ENCODE measurements around the gene MIF4GD.
"Not testable (repeated sequence)": the region's sequence is repeated elsewhere in the genome, so short reads cannot be mapped to it uniquely, and the experiment has no call there.

The MIF4GD gene

GRCh38 chr17:75261336-75262111 lies 9.5 kb downstream of the MIF4GD start, which contains the start of the genes GGA3 and MRPS7:
Gene GGA3 (minus strand): TSS chr17:75261606. CDS start chr17:75261587, 19 bp downstream.
Gene MRPS7 (plus strand): TSS chr17:75261879. CDS start chr17:75261901, 22 bp downstream.
- in situ Hi-C loops (cut with MboI; ENCODE audit: low sequenced_read_pairs) = no loop called here

DNA sequence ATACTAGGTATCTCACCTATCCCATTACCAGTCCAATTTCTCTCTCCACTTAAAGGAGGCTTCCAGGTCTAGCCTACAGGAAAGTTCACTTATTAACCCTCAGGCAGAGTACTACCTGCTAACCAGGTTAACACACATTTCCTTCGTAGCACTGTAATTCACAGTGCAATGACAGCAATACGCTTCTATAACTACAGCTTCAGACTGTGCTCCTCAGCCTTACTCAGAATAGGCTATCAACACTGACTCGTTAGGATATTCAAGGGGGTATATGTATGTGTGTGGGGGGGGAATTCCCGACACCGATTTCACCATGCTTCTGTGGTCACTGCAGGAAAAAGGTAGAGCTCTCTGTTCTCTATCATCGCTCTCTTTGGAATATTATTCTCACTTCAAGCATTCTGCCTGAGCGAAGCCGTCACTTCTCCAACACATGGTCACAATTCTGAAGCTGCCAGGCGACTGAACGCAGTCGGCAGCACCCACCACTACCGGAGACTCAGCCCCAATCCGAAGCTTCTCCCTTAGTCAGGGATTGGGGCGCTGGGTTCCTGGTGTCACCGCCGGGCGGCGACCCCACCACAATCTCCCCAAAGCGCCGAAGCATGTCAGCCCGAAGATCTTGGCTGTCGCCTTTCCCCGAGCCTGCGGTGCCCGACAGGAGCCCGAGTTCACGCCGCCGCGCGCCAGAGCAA lies 10.2 kb downstream of the MIF4GD start:
- in situ Hi-C loops (cut with MboI; ENCODE audit: low sequenced_read_pairs) = no loop called here

DNA sequence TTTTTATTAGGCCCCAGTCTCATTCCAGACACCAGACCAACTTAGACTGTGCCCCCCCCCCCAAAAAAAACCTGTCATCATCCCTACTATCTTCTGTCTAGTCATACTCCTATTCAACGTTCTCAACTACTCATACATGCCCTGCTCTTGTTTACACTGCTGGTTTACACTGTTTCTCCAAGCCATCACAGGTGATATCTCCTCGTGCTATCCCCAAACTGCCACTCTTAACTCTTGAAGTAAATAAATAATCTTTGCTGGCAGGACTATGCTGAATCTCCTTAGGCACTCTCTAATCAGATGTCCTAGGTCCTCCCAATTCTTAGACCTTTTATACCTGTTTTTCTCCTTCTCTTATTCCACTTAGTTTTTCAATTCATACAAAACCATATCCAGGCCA lies 13.8 kb downstream of the MIF4GD start:
- in situ Hi-C loops (cut with MboI; ENCODE audit: low sequenced_read_pairs) = not testable (repeated sequence)

- in situ Hi-C loops (cut with MboI; ENCODE audit: low sequenced_read_pairs) = not testable (repeated sequence)
Observed at GRCh38 chr17:75255954-75256698, 14.9 kb downstream of the MIF4GD start.

- in situ Hi-C loops (cut with MboI; ENCODE audit: low sequenced_read_pairs) = no loop called here
Observed at GRCh38 chr17:75252039-75252816, 18.8 kb downstream of the MIF4GD start.

DNA sequence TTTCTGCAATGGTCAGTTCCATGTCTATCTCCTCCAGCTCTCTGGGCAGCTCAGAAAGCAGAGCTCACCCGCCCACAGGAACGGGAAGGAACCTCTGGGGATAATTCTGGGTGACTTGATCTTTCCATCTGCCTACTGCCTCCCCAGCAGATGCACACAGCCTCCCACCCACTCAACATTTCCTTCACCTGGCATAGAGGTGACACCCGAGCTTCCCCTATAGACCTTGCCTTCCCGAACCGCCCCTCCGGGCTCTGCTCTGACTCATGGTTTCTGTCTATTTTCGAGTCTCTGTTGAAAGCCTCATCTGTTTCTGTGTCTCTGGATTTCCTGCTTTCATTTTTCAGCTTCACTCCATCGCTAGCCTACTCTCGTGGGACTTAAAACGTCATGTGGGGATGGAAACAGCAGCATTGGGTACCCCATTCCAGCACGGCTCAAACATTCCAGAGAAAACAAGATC lies 21.0 kb downstream of the MIF4GD start:
- in situ Hi-C loops (cut with MboI; ENCODE audit: low sequenced_read_pairs) = no loop called here

DNA sequence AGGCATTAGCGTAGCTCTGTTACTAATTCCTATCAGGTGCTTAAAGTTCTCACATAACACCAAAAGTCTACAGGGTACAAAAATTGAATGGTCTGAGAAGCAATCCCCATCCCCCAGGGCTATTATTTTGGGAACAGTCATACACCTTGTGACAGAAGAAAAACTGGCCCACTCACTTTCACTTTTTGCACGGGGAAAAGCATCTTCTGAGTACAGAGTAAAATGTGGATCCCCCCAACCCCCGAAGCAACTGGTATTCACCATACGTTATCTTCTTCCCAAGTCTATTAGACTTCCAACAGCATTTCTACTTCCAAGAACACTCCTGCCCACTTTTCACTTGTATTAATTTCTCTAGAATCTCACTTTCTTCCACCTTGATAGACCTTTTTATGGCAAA lies 21.5 kb downstream of the MIF4GD start:
- in situ Hi-C loops (cut with MboI; ENCODE audit: low sequenced_read_pairs) = no loop called here

DNA sequence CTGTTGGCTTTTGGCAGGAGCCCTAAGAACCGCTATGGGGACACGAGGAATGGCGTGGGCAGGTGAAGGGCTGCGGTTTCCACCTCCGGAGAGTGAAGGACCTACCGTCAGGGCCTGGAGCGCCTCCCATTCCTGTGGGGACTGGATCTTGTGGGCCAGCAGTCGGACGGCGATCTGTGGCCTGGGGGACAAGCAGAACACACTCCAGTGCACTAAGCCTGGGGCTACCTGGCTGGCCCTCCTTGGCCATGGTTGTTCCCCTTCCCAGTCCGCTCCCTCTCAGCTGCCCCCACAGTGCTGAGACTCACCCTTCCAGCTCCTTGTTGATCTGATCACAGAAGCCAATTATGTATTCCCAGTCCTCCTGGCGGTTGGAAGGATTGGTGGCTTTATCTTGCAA lies 24.6 kb downstream of the MIF4GD start:
- in situ Hi-C loops (cut with MboI; ENCODE audit: low sequenced_read_pairs) = no loop called here

DNA sequence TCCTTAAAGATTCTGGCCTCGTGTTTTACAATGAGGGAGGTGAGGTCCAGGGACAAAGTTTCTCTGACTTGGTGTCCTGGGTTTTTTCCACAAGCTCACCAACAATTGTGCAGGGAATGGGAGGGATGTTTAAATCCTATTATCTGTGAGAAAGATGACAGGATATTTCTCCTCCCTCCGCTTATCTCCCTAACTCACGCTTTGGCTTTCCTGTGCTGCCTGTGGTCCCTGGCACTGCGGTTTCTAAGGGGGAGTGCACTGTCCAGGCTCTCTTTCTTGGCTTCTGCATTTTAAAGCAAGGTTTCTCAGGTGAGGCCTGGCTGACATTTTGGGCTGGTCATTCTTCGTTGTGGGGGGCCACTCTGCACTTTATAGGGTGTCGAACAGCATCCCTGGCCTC lies 26.0 kb downstream of the MIF4GD start:
- in situ Hi-C loops (cut with MboI; ENCODE audit: low sequenced_read_pairs) = no loop called here

GRCh38 chr17:75244133-75244866 lies 26.7 kb downstream of the MIF4GD start:
- in situ Hi-C loops (cut with MboI; ENCODE audit: low sequenced_read_pairs) = no loop called here

- in situ Hi-C loops (cut with MboI; ENCODE audit: low sequenced_read_pairs) = no loop called here
Observed at GRCh38 chr17:75242461-75243042, 28.5 kb downstream of the MIF4GD start.

- in situ Hi-C loops (cut with MboI; ENCODE audit: low sequenced_read_pairs) = no loop called here
Observed at GRCh38 chr17:75241996-75242460, 29.0 kb downstream of the MIF4GD start.

DNA sequence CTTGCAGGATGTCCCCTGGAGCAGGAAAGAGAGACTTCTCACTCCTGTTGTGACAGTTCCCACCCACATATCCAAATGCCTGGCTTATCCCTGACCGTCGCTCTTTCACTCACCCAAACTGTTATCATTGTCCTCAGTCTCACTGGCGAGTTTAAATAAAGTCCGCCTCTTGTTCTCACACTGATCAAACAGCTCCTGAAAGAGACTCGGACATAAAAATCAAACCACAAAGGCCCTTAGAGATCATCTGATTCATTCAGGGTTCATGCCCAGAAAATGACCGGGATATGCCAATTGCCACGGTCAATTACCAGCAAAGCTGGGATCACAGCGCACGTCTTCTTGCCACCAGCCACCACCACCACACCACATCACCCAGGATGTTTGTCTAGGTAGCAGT lies 29.5 kb downstream of the MIF4GD start:
- in situ Hi-C loops (cut with MboI; ENCODE audit: low sequenced_read_pairs) = no loop called here

DNA sequence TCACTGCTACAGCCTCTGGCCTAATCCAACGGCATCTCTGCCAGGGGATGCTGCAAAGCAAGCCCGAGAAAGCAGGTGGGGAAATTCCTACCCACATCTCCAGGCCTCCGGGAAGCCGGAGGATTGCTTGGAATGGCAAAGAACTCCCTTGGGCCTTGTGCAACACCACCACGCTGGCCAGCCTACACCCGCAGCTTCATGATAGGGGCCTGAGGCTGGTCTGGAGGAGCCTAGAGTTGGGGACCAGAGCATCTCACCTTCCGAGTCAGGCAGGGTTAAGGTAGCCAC lies 29.9 kb downstream of the MIF4GD start:
- in situ Hi-C loops (cut with MboI; ENCODE audit: low sequenced_read_pairs) = no loop called here

GRCh38 chr17:75240394-75241142 lies 30.5 kb downstream of the MIF4GD start:
- in situ Hi-C loops (cut with MboI; ENCODE audit: low sequenced_read_pairs) = no loop called here

DNA sequence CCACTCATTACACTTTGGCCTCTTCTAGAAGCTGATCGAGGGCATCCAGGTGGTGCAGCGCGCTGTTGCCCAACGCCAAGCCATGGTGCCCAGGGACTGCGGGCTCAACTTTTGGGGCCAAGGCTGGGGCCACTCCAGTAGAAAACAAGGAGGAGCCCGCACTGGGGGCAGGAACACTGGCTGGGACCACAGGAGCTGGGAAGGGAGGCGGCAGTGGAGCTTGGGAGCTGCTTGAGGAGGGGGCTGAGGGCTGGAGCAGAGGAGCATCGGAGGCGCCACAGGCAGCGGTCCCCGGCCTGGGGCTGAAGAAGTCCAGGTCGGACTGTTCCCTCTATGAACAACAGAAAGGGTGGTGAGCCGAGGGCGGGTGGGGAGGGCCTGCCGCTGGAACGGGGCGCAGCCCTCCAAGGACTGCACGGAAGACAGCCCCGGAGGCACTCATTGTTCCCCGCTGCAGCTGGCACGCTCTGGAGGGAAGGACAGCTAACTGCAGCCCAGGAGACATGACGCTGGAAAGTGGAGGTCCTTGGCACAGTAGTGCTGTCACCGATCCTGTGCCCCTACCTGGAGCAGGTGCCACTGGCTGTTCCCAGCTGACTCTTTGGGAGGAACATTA lies 31.1 kb downstream of the MIF4GD start:
- in situ Hi-C loops (cut with MboI; ENCODE audit: low sequenced_read_pairs) = no loop called here

DNA sequence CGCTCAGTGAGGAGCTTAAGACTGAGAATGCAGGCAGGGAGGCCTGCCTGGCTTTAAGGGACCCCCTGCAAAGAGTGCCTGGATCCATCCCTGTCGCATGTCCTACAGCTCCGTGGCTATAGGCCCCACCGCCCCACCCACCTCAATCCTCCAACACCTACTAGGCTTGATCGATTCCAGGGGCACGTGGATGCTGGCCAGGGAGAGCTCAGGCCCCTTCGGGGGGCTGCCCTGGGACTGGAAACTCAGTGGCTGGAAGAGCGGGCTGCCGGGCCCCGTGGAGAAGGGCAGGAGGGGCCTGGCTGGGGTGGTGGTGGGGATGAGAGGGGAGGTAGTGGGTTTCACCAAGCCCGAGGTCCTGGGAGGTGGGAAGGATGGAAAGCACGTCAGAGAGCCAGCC lies 31.8 kb downstream of the MIF4GD start:
- in situ Hi-C loops (cut with MboI; ENCODE audit: low sequenced_read_pairs) = no loop called here

DNA sequence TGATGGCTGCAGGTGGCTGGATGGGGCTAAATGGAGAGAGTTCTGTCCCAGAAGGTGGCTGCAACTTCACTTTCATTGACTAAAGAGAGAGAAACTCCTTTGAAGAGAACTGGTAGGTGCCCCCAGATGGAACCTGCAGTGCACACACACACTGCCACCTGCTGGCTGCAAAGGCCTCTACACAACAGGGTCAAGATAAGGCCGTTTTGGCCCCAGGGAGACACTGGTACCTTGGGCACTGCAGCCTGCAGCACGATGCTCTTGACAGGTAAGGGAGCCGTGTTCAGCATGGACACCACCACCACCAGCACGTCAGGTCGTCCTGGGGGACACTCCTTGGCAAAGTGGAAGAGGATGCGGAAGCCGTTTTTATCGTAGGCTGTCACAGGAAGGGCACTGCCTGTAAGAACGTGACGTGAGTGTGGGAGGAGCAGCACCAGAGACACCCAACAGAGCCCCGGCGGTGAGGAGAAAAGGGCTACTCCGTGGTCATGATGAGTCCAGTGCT lies 32.3 kb downstream of the MIF4GD start:
- in situ Hi-C loops (cut with MboI; ENCODE audit: low sequenced_read_pairs) = no loop called here

All from hTERT RPE-1 (cell line).